Activated CD8-positive, alpha-beta memory T cell treated with anti-CD3 and anti-CD28 coated beads, Interleukin-2, amount 50 U/mL, for 4 hours (primary cell): ENCODE data around the gene PIK3CB.
"Not testable (repeated sequence)": the region's sequence is repeated elsewhere in the genome, so short reads cannot be mapped to it uniquely, and the experiment has no call there.

Experiments
- DNase-seq: peaks from one replicate; pipeline ENCODE4 v3.0.0-alpha.2; 2020

Gene PIK3CB

GRCh38 chr3:138732456-138732855, 102.3 kb downstream of the PIK3CB start:
- no peak for DNase-seq

GRCh38 chr3:138726946-138727730, 107.6 kb downstream of the PIK3CB start:
- DNase-seq: no peak

GRCh38 chr3:138726042-138726441, 108.7 kb downstream of the PIK3CB start:
- not testable (repeated sequence) for DNase-seq

GRCh38 chr3:138725116-138725515, 109.6 kb downstream of the PIK3CB start:
- no peak for DNase-seq

- DNase-seq: no peak
Measured at GRCh38 chr3:138724443-138724842, 110.3 kb downstream of the PIK3CB start.

GRCh38 chr3:138718849-138719248, 115.9 kb downstream of the PIK3CB start:
- DNase-seq: no peak

GRCh38 chr3:138717348-138717747, 117.4 kb downstream of the PIK3CB start:
- DNase-seq: no peak

- no peak for DNase-seq
Measured at GRCh38 chr3:138712086-138712485, 122.6 kb downstream of the PIK3CB start.

- DNase-seq: no peak
Measured at GRCh38 chr3:138705675-138706074, 129.1 kb downstream of the PIK3CB start.

- DNase-seq: no peak
Measured at GRCh38 chr3:138696666-138697370, 137.9 kb downstream of the PIK3CB start.

GRCh38 chr3:138694287-138695007, 140.3 kb downstream of the PIK3CB start:
- no peak for DNase-seq

GRCh38 chr3:138692152-138692551, 142.6 kb downstream of the PIK3CB start:
- no peak for DNase-seq

GRCh38 chr3:138691351-138691750, 143.4 kb downstream of the PIK3CB start:
- no peak for DNase-seq

GRCh38 chr3:138690036-138690435, 144.7 kb downstream of the PIK3CB start:
- no peak for DNase-seq

- no peak for DNase-seq
Measured at GRCh38 chr3:138688871-138689299, 145.8 kb downstream of the PIK3CB start.

GRCh38 chr3:138687236-138687635, 147.5 kb downstream of the PIK3CB start:
- no peak for DNase-seq

GRCh38 chr3:138686771-138687221, 147.9 kb downstream of the PIK3CB start:
- no peak for DNase-seq

GRCh38 chr3:138684396-138684795, 150.3 kb downstream of the PIK3CB start:
- no peak for DNase-seq

- DNase-seq: no peak
Measured at GRCh38 chr3:138682648-138683047, 152.1 kb downstream of the PIK3CB start.

- no peak for DNase-seq
Measured at GRCh38 chr3:138681463-138682220, 153.1 kb downstream of the PIK3CB start.

GRCh38 chr3:138680974-138681373, 153.8 kb downstream of the PIK3CB start:
- not testable (repeated sequence) for DNase-seq

- no peak for DNase-seq
Measured at GRCh38 chr3:138678874-138679392, 155.8 kb downstream of the PIK3CB start.
